Measurements from ENCODE around the gene HIVEP1.

GRCh38 chr6:12163744-12164507 is 151.8 kb downstream of the HIVEP1 start:
- no peak for TF ChIP-seq POLR2AphosphoS5 (IDR thresholded peaks at IDR 0.05; ENCODE audit: low read depth, low read length)
- TF ChIP-seq TAF1 (IDR thresholded peaks at IDR 0.05; ENCODE audit: low read depth, low read length): no peak
- no peak for TF ChIP-seq POLR2A (IDR thresholded peaks at IDR 0.05; ENCODE audit: low read depth, low read length)
- TF ChIP-seq PAX5 (IDR thresholded peaks at IDR 0.05; ENCODE audit: insufficient read depth, low read length, severe bottlenecking): no peak
- TF ChIP-seq SPI1 (IDR thresholded peaks at IDR 0.05; ENCODE audit: low read depth, low read length): no peak
- TF ChIP-seq POU2F2 (IDR thresholded peaks at IDR 0.05; ENCODE audit: low read depth, low read length): no peak

Measured in GM12891 (cell line).